Measurements from ENCODE around the gene SLC7A9. TPM values are rescaled to one million over a fixed set of nuclear protein-coding genes. Genes with fewer than 3 reads are reported as not detected.

SLC7A9 gene
- total and polyA plus RNA-seq, 4 donors: 6.8 to 16.3 (median 9.8) TPM

- no peak overlapping the region for H3K27ac ChIP-seq (ENCODE audit: low read depth in 1 of 2, low read length in 2 of 2)
- WGBS: 91% methylated on average over 15 of the region's 15 CpGs
Measured at GRCh38 chr19:32828643-32829344, 40.8 kb downstream of the SLC7A9 start.

More at GRCh38 chr19:32828643-32829344, 40.8 kb downstream of the SLC7A9 start:
- no peaks in the 10 kb centered on the region for H3K9me3 ChIP-seq (ENCODE audit: control insufficient read depth in 4 of 4, low read length in 3 of 4)
- no peak for DNase-seq (ENCODE audit: low spot score)
- no peak overlapping the region for H3K9ac ChIP-seq (ENCODE audit: low read depth in 1 of 2, low read length in 2 of 2)
- H3K36me3 ChIP-seq (ENCODE audit: control insufficient read depth in 4 of 4, insufficient read depth in 3 of 4, low read depth in 1 of 4, low read length in 3 of 4): peaks cover 1 to 27% (median 20%) of the 10 kb centered on the region in 4 donors
- no peaks in the 10 kb centered on the region for H3K27me3 ChIP-seq (ENCODE audit: control insufficient read depth in 4 of 4, insufficient read depth in 4 of 4, low read length in 3 of 4)
- H3K4me3 ChIP-seq (ENCODE audit: low read depth in 1 of 3, low read length in 3 of 3): no peak overlapping the region
- H3K4me1 ChIP-seq (ENCODE audit: control insufficient read depth in 4 of 4, insufficient read depth in 4 of 4, low read length in 3 of 4): no peaks in the 10 kb centered on the region
- TF ChIP-seq CTCF (IDR thresholded peaks at IDR 0.05; ENCODE audit: low read depth, low read length, missing input control) (no peak), GABPA (IDR thresholded peaks at IDR 0.05 in 1 of 2, conservative IDR thresholded peaks at IDR 0.05 in 1 of 2) (no peak), TAF1 (conservative IDR thresholded peaks at IDR 0.05) (no peak), RXRA (IDR thresholded peaks at IDR 0.05) (no peak), HNF4A (conservative IDR thresholded peaks at IDR 0.05) (no peak), HNF4G (IDR thresholded peaks at IDR 0.05) (no peak), FOXA2 (IDR thresholded peaks at IDR 0.05) (no peak), ATF3 (IDR thresholded peaks at IDR 0.05) (no peak), RAD21 (IDR thresholded peaks at IDR 0.05) (no peak), REST (IDR thresholded peaks at IDR 0.05) (no peak), YY1 (IDR thresholded peaks at IDR 0.05) (no peak), FOXA1 (IDR thresholded peaks at IDR 0.05) (no peak), JUND (IDR thresholded peaks at IDR 0.05) (no peak), ZBTB33 (IDR thresholded peaks at IDR 0.05) (no peak), SP1 (IDR thresholded peaks at IDR 0.05) (no peak), MAX (IDR thresholded peaks at IDR 0.05) (no peak), NR2F2 (IDR thresholded peaks at IDR 0.05) (no peak), EGR1 (IDR thresholded peaks at IDR 0.05; ENCODE audit: low read depth in 2 of 2) (no peak)

Data from liver (tissue), 9 donors.